ES-I3 (cell line): Measurements from ENCODE around the gene TNFAIP3.
A peak's percentile ranks its signal among the peaks of the same experiment; 100 is the strongest.

Experiments used
- H3K36me3 ChIP-seq: 2 replicates; pipeline ENCODE4 v1.6.1; 2013; ENCODE audit warnings: mild to moderate bottlenecking, low read length, control low read depth, moderate library complexity; ENCODE audit not compliant: insufficient read depth
- H3K4me1 ChIP-seq: 2 replicates; pipeline ENCODE4 v1.6.1; 2013; ENCODE audit warnings: mild to moderate bottlenecking, control low read depth, low read length; ENCODE audit not compliant: insufficient read depth
- H3K9ac ChIP-seq: 2 replicates; pipeline ENCODE4 v1.6.1; 2013; ENCODE audit warnings: low read depth, mild to moderate bottlenecking, low read length, moderate library complexity
- H3K9me3 ChIP-seq: 2 replicates; pipeline ENCODE4 v1.6.1; 2013; ENCODE audit warnings: mild to moderate bottlenecking, low read length, moderate library complexity; ENCODE audit not compliant: control insufficient read depth, insufficient read depth

TNFAIP3 gene

DNA sequence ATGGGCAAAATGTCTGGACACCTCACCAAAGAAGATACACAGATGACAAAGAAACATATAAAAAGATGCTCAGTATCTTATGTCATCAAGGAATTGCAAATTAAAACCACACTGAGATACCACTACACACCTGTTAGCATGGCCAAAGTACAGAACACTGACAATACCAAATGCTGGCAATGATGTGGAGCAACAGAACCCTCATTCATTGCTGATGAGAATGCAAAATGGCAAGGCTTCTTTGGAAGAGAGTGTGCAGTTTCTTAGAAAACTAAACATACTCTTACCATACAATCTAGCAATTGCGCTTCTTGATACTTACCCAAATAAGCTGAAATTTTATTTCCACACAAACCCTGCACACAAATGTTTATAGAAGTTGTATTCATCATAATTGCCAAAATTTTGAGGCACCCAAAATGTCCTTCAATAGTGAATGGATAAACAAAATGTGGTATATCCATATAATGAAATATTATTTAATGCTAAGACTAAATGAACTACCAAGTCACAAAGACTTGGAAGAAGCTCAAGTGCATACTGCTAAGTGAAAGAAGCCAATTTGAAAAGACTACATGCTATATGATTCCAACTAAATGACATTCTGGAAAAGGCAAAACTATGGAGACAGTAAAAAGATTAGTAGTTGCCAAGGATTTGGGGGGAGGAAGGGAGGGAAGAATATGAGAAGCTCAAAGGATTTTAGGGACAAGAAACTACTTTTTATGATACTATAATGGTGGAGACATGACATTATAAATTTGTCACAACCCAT, 50.7 kb downstream of the TNFAIP3 start:
- Histone ChIP-seq H3K9ac (no peak overlapping the region), H3K9me3 (peaks cover 2% of the 10 kb centered on the region; the same call in 1 of the 2 replicates), H3K4me1 (no peaks in the 10 kb centered on the region), H3K36me3 (no peaks in the 10 kb centered on the region)

DNA sequence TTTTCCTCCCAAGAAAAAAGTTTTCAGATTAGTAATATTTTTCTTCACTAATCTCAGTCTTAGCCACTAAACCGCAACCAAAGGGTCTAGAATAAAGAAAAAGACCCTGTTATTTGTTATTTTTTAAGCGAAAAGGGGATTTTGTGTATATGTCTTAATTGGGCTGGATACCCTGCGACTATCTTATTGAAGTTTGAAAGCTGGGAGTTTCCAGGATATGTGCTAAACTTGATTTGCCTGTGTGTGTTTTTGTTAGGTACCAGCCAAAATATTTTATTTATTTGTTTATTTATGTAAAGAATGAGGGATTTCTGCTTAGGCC, 52.4 kb downstream of the TNFAIP3 start:
- Histone ChIP-seq H3K9ac (no peak overlapping the region), H3K4me1 (no peaks in the 10 kb centered on the region), H3K36me3 (no peaks in the 10 kb centered on the region), H3K9me3 (no peaks in the 10 kb centered on the region)

DNA sequence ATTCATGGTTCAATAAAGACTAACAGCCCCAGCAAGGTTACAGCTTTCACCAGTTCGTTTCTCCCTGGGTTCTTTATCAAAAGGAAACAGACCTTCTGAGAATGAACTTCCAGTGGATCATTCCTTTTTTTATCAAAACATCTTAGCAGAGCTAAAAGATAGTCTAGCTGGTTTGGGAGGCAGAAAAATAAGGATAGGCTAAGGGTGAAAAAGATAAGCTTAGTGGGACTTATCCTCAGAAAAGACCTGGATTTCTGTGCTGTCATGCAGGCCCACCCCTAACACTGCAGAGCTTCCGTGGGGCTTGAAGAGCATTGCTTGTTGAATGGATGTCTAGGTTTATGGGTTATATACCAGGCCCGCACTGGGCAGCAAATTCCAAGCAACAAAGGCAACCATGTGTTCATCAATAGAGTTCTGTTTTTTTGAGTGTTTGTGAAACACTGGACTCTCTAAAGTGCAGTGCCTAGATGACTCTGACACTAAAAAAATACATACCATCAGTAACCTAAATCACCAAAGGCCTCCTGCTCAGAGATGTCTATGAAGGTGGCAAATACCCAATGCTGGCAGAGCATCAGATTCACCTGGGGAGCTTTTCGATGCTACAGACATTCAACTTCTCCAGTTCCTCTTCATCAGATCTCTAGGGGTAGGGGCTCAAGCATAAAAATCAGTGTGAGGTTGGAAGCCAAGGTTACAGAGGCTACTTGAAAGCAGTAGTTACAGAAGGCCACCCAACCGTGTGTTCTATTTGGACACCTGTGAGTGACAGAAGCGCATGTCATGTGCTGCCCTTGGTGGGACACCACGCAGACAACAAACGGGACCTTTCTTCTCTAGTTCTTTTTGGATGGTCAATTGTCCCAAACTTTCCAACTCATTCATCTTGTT, 53.0 kb downstream of the TNFAIP3 start:
- no peaks in the 10 kb centered on the region for H3K4me1 ChIP-seq
- H3K9ac ChIP-seq, result no peak overlapping the region
- H3K9me3 ChIP-seq, result no peaks in the 10 kb centered on the region

GRCh38 chr6:137921823-137922222, 54.8 kb downstream of the TNFAIP3 start:
- no peaks in the 10 kb centered on the region for H3K9me3 ChIP-seq
- H3K9ac ChIP-seq, result no peak overlapping the region
- H3K4me1 ChIP-seq, result peaks cover 14% of the 10 kb centered on the region
- no peaks in the 10 kb centered on the region for H3K36me3 ChIP-seq

More for the DNA sequence above, 53.0 kb downstream of the TNFAIP3 start:
- no peaks in the 10 kb centered on the region for H3K36me3 ChIP-seq

GRCh38 chr6:137923866-137924653, 57.0 kb downstream of the TNFAIP3 start:
- Histone ChIP-seq H3K9me3 (no peaks in the 10 kb centered on the region), H3K36me3 (no peaks in the 10 kb centered on the region), H3K9ac (no peak overlapping the region; the same call in 1 of the 2 replicates), H3K4me1 (peaks cover 17% of the 10 kb centered on the region)

DNA sequence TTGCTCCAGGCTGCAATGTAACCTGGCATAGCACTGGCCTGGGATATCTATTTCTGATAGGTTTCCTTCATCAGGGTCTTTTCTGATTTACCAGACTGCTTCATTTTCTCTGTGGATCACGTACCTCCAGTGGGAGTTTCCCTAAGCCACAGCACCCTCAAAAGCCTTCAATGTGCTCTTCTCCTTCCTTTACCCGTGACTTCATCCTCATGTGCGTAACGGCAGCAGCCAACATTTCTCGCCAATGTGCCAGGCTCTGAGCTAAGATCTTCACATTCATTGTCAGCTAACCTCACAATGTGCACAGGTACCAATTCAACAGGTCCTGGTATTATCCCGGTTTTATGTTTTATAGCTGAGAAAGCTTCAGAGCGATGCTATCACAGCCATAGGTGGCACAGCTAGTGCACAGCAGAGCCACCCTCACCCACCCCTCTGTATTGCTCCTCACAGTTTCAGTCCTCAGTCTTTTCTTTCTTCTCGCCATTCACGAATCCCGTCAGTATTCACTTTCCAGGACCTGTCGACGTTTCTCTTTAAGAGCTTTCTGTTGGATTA, 58.2 kb downstream of the TNFAIP3 start:
- no peaks in the 10 kb centered on the region for H3K9me3 ChIP-seq
- peak overlapping the region; percentile 41; the same call in 1 of the 2 replicates for H3K9ac ChIP-seq
- no peaks in the 10 kb centered on the region for H3K36me3 ChIP-seq
- H3K4me1 ChIP-seq, result peaks cover 17% of the 10 kb centered on the region

GRCh38 chr6:137926207-137926731, 59.2 kb downstream of the TNFAIP3 start:
- H3K9me3 ChIP-seq, result no peaks in the 10 kb centered on the region
- H3K4me1 ChIP-seq, result peaks cover 17% of the 10 kb centered on the region
- H3K36me3 ChIP-seq, result no peaks in the 10 kb centered on the region
- H3K9ac ChIP-seq, result peak overlapping the region; percentile 41; the same call in 1 of the 2 replicates

GRCh38 chr6:137926985-137927384, 59.9 kb downstream of the TNFAIP3 start:
- no peaks in the 10 kb centered on the region for H3K9me3 ChIP-seq
- no peak overlapping the region for H3K9ac ChIP-seq
- no peaks in the 10 kb centered on the region for H3K36me3 ChIP-seq
- peaks cover 17% of the 10 kb centered on the region for H3K4me1 ChIP-seq

GRCh38 chr6:137927777-137928218, 60.7 kb downstream of the TNFAIP3 start:
- Histone ChIP-seq H3K9ac (no peak overlapping the region), H3K9me3 (no peaks in the 10 kb centered on the region), H3K36me3 (no peaks in the 10 kb centered on the region), H3K4me1 (peaks cover 17% of the 10 kb centered on the region)

- Histone ChIP-seq H3K9me3 (no peaks in the 10 kb centered on the region), H3K4me1 (peaks cover 17% of the 10 kb centered on the region), H3K36me3 (no peaks in the 10 kb centered on the region), H3K9ac (no peak overlapping the region)
Measured at GRCh38 chr6:137928286-137928685, 61.2 kb downstream of the TNFAIP3 start.

GRCh38 chr6:137931849-137932465, 64.9 kb downstream of the TNFAIP3 start:
- no peak overlapping the region for H3K9ac ChIP-seq
- no peaks in the 10 kb centered on the region for H3K36me3 ChIP-seq
- no peaks in the 10 kb centered on the region for H3K9me3 ChIP-seq
- H3K4me1 ChIP-seq, result peaks cover 1% of the 10 kb centered on the region
